ENCODE results near the gene GPR161.

- TF ChIP-seq EZH2 (IDR thresholded peaks at IDR 0.05; ENCODE audit: insufficient read depth, poor library complexity, severe bottlenecking) (no peak), EZH2phosphoT487 (IDR thresholded peaks at IDR 0.05; ENCODE audit: insufficient read depth, low read depth) (no peak)
Measured at GRCh38 chr1:168146626-168147025, 9.9 kb upstream of the GPR161 start.
